Panc1 (cell line): ENCODE measurements around the gene MBNL2.

Experiments used
- CTCF ChIP-seq: fragments of 450-650 bp; IDR thresholded peaks from 2 replicates; pipeline ENCODE4 v1.5.1; 2017; ENCODE audit warnings: mild to moderate bottlenecking
- POLR2AphosphoS5 ChIP-seq: IDR thresholded peaks from 2 replicates; pipeline ENCODE4 v1.6.1; 2012; ENCODE audit warnings: mild to moderate bottlenecking, low read depth, low read length, moderate library complexity
- REST ChIP-seq, 2 experiments: IDR thresholded peaks; 2 replicates each; pipeline ENCODE4 v1.6.1; 2011 to 2012; ENCODE audit warnings: low read depth in 2 of 2, control low read depth in 1 of 2, low read length in 1 of 2, mild to moderate bottlenecking in 1 of 2, moderate library complexity in 1 of 2; ENCODE audit not compliant: insufficient read depth in 1 of 2
- SIN3A ChIP-seq: IDR thresholded peaks from 2 replicates; pipeline ENCODE4 v1.6.1; 2012; ENCODE audit warnings: low read depth, mild to moderate bottlenecking, low read length, moderate library complexity, borderline replicate concordance; ENCODE audit not compliant: insufficient read depth
- TCF7L2 ChIP-seq: IDR thresholded peaks from 2 replicates; pipeline ENCODE4 v1.6.1; 2011; ENCODE audit warnings: mild to moderate bottlenecking, low read depth, low read length, inconsistent platforms

GRCh38 chr13:97278435-97279411 lies 56.6 kb downstream of the MBNL2 start:
- no peak for TF ChIP-seq CTCF
- TF ChIP-seq POLR2AphosphoS5: no peak
- no peak for TF ChIP-seq REST (IDR thresholded peaks at IDR 0.05; ENCODE audit: insufficient read depth in 1 of 2, low read depth in 2 of 2, low read length in 1 of 2)
- TF ChIP-seq TCF7L2: no peak
- TF ChIP-seq SIN3A: no peak
